ENCODE data around the gene ST6GALNAC2. TPM values are rescaled to one million over a fixed set of nuclear protein-coding genes. Genes with fewer than 3 reads are reported as not detected.
A peak's percentile ranks its signal among the peaks of the same experiment; 100 is the strongest.

Gene ST6GALNAC2
- total RNA-seq, 1 experiment from 2014 or later = 11.6 TPM

- Mint-ChIP-seq H3K4me1 (ENCODE audit: low read depth, unreplicated experiment) (no peaks in the 10 kb centered on the region), H3K27me3 (ENCODE audit: unreplicated experiment) (peaks cover 66% of the 10 kb centered on the region), H3K9me3 (ENCODE audit: low read depth, unreplicated experiment) (no peaks in the 10 kb centered on the region), H3K36me3 (ENCODE audit: insufficient read depth, unreplicated experiment) (no peaks in the 10 kb centered on the region), H3K4me3 (ENCODE audit: low read depth, unreplicated experiment) (no peak overlapping the region), H3K27ac (ENCODE audit: unreplicated experiment) (no peak overlapping the region)
- intact Hi-C loops (cut with micrococcal nuclease; ENCODE audit: unreplicated experiment) = no loop called here
- BruUV-seq (replicated peaks) = no TSS peak
- DNase-seq = no peak
- CTCF ChIA-PET = no interaction called here
- TF ChIP-seq CTCF (IDR thresholded peaks at IDR 0.05; ENCODE audit: unreplicated experiment) = no peak
Observed at GRCh38 chr17:76541739-76542454, 43.8 kb downstream of the ST6GALNAC2 start.

GRCh38 chr17:76540381-76541300 is 45.0 kb downstream of the ST6GALNAC2 start:
- TF ChIP-seq CTCF (IDR thresholded peaks at IDR 0.05; ENCODE audit: unreplicated experiment) = peak; percentile 10
- Mint-ChIP-seq H3K27me3 (ENCODE audit: unreplicated experiment) (peaks cover 79% of the 10 kb centered on the region), H3K9me3 (ENCODE audit: low read depth, unreplicated experiment) (no peaks in the 10 kb centered on the region), H3K36me3 (ENCODE audit: insufficient read depth, unreplicated experiment) (no peaks in the 10 kb centered on the region), H3K4me1 (ENCODE audit: low read depth, unreplicated experiment) (no peaks in the 10 kb centered on the region), H3K4me3 (ENCODE audit: low read depth, unreplicated experiment) (peak overlapping the region; percentile 64), H3K27ac (ENCODE audit: unreplicated experiment) (no peak overlapping the region)
- DNase-seq = peak; percentile 89
- BruUV-seq (replicated peaks) = no TSS peak
- intact Hi-C loops (cut with micrococcal nuclease; ENCODE audit: unreplicated experiment) = no loop called here
- CTCF ChIA-PET = interaction anchor here (0.6 to 1.4 kb wide), 4 partner anchors 18 to 131 kb away, joined by 3 to 4 read pairs (median 3); no protein-coding TSS in a partner anchor

- no peak for TF ChIP-seq CTCF (IDR thresholded peaks at IDR 0.05; ENCODE audit: unreplicated experiment)
- intact Hi-C loops (cut with micrococcal nuclease; ENCODE audit: unreplicated experiment) = no loop called here
- H3K9me3 Mint-ChIP-seq (ENCODE audit: low read depth, unreplicated experiment) = no peaks in the 10 kb centered on the region
- no peak within 1 kb of the TSS for H3K27ac Mint-ChIP-seq (ENCODE audit: unreplicated experiment)
- no TSS peak for BruUV-seq (replicated peaks)
- H3K4me1 Mint-ChIP-seq (ENCODE audit: low read depth, unreplicated experiment) = no peaks in the 10 kb centered on the region
- DNase-seq = no peak
- no peaks in the 10 kb centered on the region for H3K36me3 Mint-ChIP-seq (ENCODE audit: insufficient read depth, unreplicated experiment)
- CTCF ChIA-PET = interaction anchor here (0.5 to 1.4 kb wide), 2 partner anchors 17 to 1628 kb away, joined by 4 to 5 read pairs; no protein-coding TSS in a partner anchor
- H3K4me3 Mint-ChIP-seq (ENCODE audit: low read depth, unreplicated experiment) = peak within 1 kb of the TSS; percentile 64
- H3K27me3 Mint-ChIP-seq (ENCODE audit: unreplicated experiment) = peaks cover 82% of the 10 kb centered on the region
Observed at GRCh38 chr17:76539631-76540271, 45.9 kb downstream of the ST6GALNAC2 start, which contains the start of gene PRCD. PRCD (plus strand) TSS chr17:76540044; CDS start chr17:76540142, 98 bp downstream.

GRCh38 chr17:76538941-76539570 is 46.6 kb downstream of the ST6GALNAC2 start:
- Mint-ChIP-seq H3K4me1 (ENCODE audit: low read depth, unreplicated experiment) (no peaks in the 10 kb centered on the region), H3K27ac (ENCODE audit: unreplicated experiment) (no peak overlapping the region), H3K27me3 (ENCODE audit: unreplicated experiment) (peaks cover 81% of the 10 kb centered on the region), H3K4me3 (ENCODE audit: low read depth, unreplicated experiment) (no peak overlapping the region), H3K36me3 (ENCODE audit: insufficient read depth, unreplicated experiment) (no peaks in the 10 kb centered on the region), H3K9me3 (ENCODE audit: low read depth, unreplicated experiment) (no peaks in the 10 kb centered on the region)
- no peak for DNase-seq
- no TSS peak for BruUV-seq (replicated peaks)
- CTCF ChIA-PET = no interaction called here
- no peak for TF ChIP-seq CTCF (IDR thresholded peaks at IDR 0.05; ENCODE audit: unreplicated experiment)
- intact Hi-C loops (cut with micrococcal nuclease; ENCODE audit: unreplicated experiment) = no loop called here
